Erythroblast (primary cell): Measurements from ENCODE around the gene FMN2.

Experiments
- GATA1 ChIP-seq: IDR thresholded peaks from 2 replicates; pipeline ENCODE4 v1.6.1; 2011; ENCODE audit warnings: low read depth, mild to moderate bottlenecking, control low read depth, low read length, moderate library complexity
- POLR2A ChIP-seq: IDR thresholded peaks from 2 replicates; pipeline ENCODE4 v1.6.1; 2011; ENCODE audit warnings: mild to moderate bottlenecking, low read length

DNA sequence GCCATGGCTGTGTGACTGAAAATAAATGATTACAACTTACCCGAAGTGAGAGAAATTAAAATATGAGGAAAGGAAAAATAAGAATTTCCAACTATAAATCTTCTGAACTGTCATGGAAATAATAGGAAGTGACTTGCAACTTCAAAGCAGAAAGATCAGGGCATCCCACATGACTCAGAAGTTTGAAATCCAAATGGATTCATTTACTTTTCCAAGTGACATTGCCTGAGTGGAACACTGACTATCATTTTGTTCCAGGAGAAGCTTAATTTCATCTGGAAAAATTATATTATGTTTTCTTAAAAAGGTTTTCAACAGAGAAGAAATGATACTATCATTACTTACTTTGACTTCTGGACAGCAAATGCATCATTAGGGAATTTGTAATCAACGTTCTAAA is 409.4 kb downstream of the FMN2 start:
- no peak for TF ChIP-seq POLR2A
- TF ChIP-seq GATA1, result no peak
